Stimulated activated CD4-positive, alpha-beta T cell treated with anti-CD3 and anti-CD28 coated beads, Interleukin-15, amount 100 ng/mL, for 48 hours (primary cell): Measurements from ENCODE around the gene HIC2.
"Not testable (repeated sequence)": the region's sequence is repeated elsewhere in the genome, so short reads cannot be mapped to it uniquely, and the experiment has no call there.

Experiments used
- DNase-seq, 2 donors: peaks; one replicate each; pipeline ENCODE4 v3.0.0-alpha.2; 2020; ENCODE audit warnings: low read depth in 2 of 2

Gene HIC2

GRCh38 chr22:21450858-21451353 lies 33.7 kb downstream of the HIC2 start:
- DNase-seq = no peak

- no peak for DNase-seq
Observed at GRCh38 chr22:21451545-21452520, 34.7 kb downstream of the HIC2 start.

DNA sequence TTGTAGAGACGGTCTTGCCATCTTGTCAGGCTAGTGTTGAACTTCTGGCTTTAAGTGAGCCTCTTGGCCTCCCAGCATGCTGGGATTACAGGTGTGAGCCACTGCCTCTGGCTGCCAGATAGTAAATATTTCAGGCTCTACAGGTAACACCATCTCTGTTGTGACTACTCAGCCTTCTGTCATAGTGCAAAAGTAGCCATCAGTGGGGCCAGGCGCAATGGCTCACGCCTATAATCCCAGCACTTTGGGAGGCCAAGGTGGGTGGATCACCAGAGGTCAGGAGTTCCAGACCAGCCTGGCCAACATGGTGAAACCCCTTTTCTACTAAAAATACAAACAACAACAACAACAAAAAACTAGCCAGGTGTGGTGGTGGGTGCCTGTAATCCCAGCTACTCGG lies 35.5 kb downstream of the HIC2 start:
- not testable (repeated sequence) for DNase-seq

GRCh38 chr22:21454998-21455333 lies 37.8 kb downstream of the HIC2 start:
- not testable (repeated sequence) for DNase-seq

GRCh38 chr22:21455334-21456089 lies 38.3 kb downstream of the HIC2 start:
- DNase-seq = no peak

DNA sequence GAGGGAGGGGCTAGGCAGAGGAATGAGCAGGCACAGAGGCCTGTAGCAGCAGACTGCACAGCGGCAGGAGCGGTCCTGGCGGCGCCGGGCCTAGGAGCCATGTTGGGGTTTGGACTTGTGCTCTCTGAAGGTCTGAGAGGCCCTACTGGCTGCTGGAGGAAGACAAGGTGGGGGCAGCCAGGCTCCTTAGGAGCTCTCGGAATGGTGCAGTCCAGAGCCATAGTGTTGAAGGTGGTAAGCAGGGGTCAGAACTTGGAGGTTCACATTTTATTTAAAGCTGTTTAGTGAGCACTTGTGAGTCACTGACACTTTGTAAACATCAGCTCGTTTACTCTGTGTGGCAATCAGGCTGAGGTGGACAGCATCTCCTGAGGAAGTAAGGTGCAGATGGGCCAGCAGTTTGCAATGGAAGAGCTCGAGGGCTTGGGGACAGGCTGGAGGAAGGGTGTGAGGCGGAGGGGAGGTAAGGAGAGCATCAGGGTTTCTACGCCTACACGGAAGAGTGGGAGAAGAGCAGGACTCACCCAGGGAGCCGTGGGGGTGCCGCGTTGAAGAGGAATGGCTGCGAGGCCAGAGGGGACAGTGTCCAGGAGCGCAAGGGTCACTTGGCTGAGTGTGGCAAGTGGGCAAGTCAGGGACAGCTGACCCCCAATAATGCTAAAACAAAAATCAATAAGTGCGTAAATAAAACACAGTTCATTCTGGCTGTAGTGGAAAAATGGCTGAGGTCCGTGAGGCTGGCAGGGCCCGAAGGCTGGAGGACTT lies 40.0 kb downstream of the HIC2 start:
- DNase-seq = no peak

- DNase-seq = not testable (repeated sequence)
Observed at GRCh38 chr22:21462672-21463071, 45.5 kb downstream of the HIC2 start.

DNA sequence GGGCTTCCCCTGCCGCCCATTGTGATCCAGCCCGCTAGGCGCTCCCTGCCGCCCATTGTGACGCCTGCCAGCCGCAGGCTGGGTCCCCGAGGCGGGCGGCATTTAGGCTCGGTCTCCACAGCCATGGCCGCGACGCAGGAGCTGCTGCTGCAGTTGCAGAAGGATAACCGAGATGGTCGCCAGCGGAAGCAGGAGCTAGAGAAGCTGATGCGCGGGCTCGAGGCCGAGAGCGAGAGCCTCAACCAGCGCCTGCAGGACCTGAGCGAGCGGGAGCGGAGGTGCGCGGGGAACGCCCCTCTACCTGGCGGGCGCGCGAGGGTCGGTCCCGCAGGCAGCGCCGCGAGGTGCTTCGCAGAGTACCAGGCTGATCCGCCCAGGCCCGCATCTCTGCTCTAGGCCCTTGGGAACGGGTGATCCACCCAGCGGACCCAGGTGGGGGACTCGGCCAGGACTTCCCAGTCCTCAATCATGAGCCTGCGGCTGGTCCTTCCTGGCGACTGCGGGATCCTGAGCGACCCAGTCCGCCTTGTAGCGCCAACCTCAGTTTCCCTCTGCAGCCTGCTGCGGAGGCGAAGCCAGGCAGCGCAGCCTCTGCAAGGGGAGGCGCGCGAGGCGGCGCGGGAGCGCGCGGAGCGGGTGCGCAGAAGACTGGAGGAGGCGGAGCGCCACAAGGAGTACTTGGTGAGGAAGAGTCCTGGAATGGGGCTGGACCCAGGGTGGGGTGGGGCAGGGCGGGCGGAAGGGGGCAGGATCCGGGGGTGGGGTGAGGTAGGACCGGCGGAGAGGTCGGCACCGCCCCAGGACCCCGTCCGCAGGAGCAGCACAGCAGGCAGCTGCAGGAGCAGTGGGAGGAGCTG lies 50.4 kb downstream of the HIC2 start, which contains the start of gene TMEM191C:
Gene TMEM191C, plus strand, starts transcription at position 51 of the 857 bp plus-strand sequence. Its CDS starts 73 bp downstream, at position 124.
- not testable (repeated sequence) for DNase-seq

- peak; percentile 81 to 88 for DNase-seq
Observed at GRCh38 chr22:21468194-21469096, 51.3 kb downstream of the HIC2 start.

GRCh38 chr22:21469097-21469994 lies 52.2 kb downstream of the HIC2 start:
- not testable (repeated sequence) for DNase-seq

DNA sequence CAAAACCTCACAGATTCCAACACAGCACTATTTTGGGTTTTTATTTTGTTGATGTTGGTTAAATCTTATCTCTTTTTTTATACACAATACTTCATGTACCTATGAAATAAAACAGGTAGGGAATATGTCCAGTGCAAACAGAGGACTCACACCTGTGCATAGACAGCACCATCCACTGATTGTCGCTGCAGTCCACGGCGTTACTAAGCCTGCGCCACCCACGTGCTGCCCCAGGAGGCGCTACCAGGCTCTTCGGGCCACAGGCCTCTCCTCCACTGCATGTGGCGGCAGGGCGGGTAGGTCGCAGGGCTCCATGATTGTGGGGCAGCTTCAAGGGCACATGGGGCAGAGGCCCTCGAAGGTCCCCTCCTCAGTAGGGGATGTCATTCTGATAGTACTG lies 55.8 kb downstream of the HIC2 start:
- DNase-seq = not testable (repeated sequence)

DNA sequence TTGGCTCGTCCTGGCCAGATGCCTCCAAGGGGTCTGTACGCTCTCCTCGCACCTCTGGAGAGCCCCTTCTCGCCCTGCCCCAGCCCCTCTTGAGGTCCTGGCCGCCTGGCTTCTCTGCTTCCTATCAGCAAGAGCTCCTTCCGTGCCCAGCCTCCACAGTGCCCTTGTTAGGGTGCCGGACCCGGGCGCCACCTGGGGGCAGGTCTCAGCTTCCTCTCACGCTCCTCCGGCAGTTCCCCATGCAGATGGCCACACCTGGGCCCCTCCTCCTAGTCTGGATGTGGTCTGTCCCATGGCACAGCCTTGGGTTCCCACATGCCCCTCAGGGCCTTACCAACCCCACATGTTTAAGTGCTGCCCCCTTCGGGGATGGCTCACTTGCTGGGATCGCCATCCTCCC lies 56.5 kb downstream of the HIC2 start:
- DNase-seq = not testable (repeated sequence)

DNA sequence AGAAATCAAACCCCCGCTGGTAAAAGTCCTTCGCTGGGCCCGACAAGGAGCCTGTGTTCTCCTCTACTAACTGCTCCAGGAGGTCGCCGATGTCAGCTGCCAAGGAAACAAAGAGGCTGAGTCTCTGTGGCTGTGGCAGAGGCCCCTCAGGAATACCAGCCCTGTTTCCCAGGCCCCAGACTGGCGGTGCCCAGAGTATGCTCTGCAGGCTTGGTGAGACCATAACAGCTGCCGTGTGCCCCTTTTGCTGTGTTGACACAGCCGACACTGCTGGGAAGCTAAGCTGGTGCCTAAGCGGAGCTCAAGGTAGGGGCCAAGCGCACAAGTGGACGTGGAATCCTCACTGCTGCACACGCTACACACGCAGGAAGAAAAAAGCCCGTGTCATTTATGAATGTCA lies 66.9 kb downstream of the HIC2 start:
- DNase-seq = not testable (repeated sequence)

- DNase-seq = not testable (repeated sequence)
Observed at GRCh38 chr22:21487723-21488122, 70.6 kb downstream of the HIC2 start.

GRCh38 chr22:21489149-21489680 lies 72.0 kb downstream of the HIC2 start:
- DNase-seq = not testable (repeated sequence)

DNA sequence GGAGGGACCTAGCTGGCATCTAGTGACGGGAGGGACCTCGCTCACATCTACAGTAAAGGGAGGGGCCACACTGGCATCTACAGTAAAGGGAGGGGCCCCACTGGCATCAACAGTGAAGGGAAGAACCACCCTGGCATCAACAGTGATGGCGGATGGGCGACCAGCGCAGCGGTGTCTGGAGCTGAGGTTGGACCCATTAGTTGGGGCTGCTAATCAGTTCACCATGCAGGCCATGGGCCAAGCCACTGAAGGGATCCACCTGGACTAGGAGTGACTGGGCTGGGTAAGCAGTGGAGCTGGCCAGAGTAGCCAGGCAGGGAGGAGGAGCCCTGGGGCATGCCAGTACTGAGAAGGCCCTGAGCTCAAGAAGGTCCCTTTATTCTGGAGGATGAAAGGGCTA lies 73.4 kb downstream of the HIC2 start:
- DNase-seq = not testable (repeated sequence)

- DNase-seq = not testable (repeated sequence)
Observed at GRCh38 chr22:21492271-21492670, 75.1 kb downstream of the HIC2 start.
